Epidermal melanocyte (primary cell): ENCODE measurements around the gene GOLGA3.
"Not testable (repeated sequence)": the region's sequence is repeated elsewhere in the genome, so short reads cannot be mapped to it uniquely, and the experiment has no call there.

Source experiments
- DNase-seq: peaks from one replicate; pipeline ENCODE4 v3.0.0; 2011; ENCODE audit warnings: low spot score; ENCODE audit not compliant: insufficient read length

Gene GOLGA3

GRCh38 chr12:132754160-132754932 lies 74.3 kb downstream of the GOLGA3 start:
- no peak for DNase-seq

- not testable (repeated sequence) for DNase-seq
Measured at GRCh38 chr12:132753670-132754069, 75.0 kb downstream of the GOLGA3 start.

GRCh38 chr12:132748319-132748718 lies 80.3 kb downstream of the GOLGA3 start:
- DNase-seq, result no peak

- no peak for DNase-seq
Measured at GRCh38 chr12:132747896-132748295, 80.8 kb downstream of the GOLGA3 start.

GRCh38 chr12:132747395-132747794 lies 81.3 kb downstream of the GOLGA3 start:
- no peak for DNase-seq

GRCh38 chr12:132746613-132747012 lies 82.1 kb downstream of the GOLGA3 start:
- no peak for DNase-seq

GRCh38 chr12:132743831-132744230 lies 84.8 kb downstream of the GOLGA3 start:
- DNase-seq, result no peak

GRCh38 chr12:132741620-132742019 lies 87.0 kb downstream of the GOLGA3 start:
- no peak for DNase-seq

GRCh38 chr12:132740652-132741051 lies 88.0 kb downstream of the GOLGA3 start:
- no peak for DNase-seq

- no peak for DNase-seq
Measured at GRCh38 chr12:132740313-132740646, 88.4 kb downstream of the GOLGA3 start.

GRCh38 chr12:132739600-132740312 lies 88.9 kb downstream of the GOLGA3 start:
- no peak for DNase-seq

- DNase-seq, result no peak
Measured at GRCh38 chr12:132736913-132737312, 91.8 kb downstream of the GOLGA3 start.

GRCh38 chr12:132736378-132736777 lies 92.3 kb downstream of the GOLGA3 start:
- no peak for DNase-seq

- DNase-seq, result no peak
Measured at GRCh38 chr12:132735496-132735895, 93.2 kb downstream of the GOLGA3 start.

- DNase-seq, result no peak
Measured at GRCh38 chr12:132734206-132734605, 94.5 kb downstream of the GOLGA3 start.

- DNase-seq, result no peak
Measured at GRCh38 chr12:132731574-132731973, 97.1 kb downstream of the GOLGA3 start.

GRCh38 chr12:132730353-132730752 lies 98.3 kb downstream of the GOLGA3 start:
- DNase-seq, result no peak

- DNase-seq, result no peak
Measured at GRCh38 chr12:132729541-132730320, 98.9 kb downstream of the GOLGA3 start.

- DNase-seq, result no peak
Measured at GRCh38 chr12:132728502-132728901, 100.2 kb downstream of the GOLGA3 start.

- no peak for DNase-seq
Measured at GRCh38 chr12:132727091-132727794, 101.4 kb downstream of the GOLGA3 start.

GRCh38 chr12:132726386-132726785 lies 102.3 kb downstream of the GOLGA3 start:
- DNase-seq, result no peak
